Transverse colon (tissue), 4 donors: ENCODE data around the gene TTYH1. TPM values are rescaled to one million over a fixed set of nuclear protein-coding genes. Genes with fewer than 3 reads are reported as not detected.

Experiments used
- DNase-seq: peaks from one replicate; pipeline ENCODE4 v3.0.0-alpha.2; 2019
- H3K27ac ChIP-seq, 4 donors: fragments of 200-600 bp; sonication (generic); 2 replicates each; pipeline ENCODE4 v1.5.1; 2016 to 2018; ENCODE audit warnings: inconsistent platforms in 4 of 4
- H3K27me3 ChIP-seq: fragments of 200-600 bp; sonication (generic); 2 replicates; pipeline ENCODE4 v1.5.1; 2017; ENCODE audit warnings: inconsistent platforms
- H3K36me3 ChIP-seq, 4 donors: fragments of 200-600 bp; sonication (generic); 2 replicates each; pipeline ENCODE4 v1.5.1; 2017 to 2019; ENCODE audit warnings: inconsistent platforms in 4 of 4
- H3K4me1 ChIP-seq, 4 donors: fragments of 200-600 bp; sonication (generic); 2 replicates each; pipeline ENCODE4 v1.5.1; 2017 to 2020; ENCODE audit warnings: inconsistent platforms in 4 of 4
- H3K4me3 ChIP-seq, 4 donors: fragments of 200-600 bp; sonication (generic); 1 replicate in 1 of 4; 2 replicates in 3 of 4; pipeline versions ENCODE4 v1.5.1 to v1.6.1; 2017 to 2019; ENCODE audit warnings: inconsistent platforms in 4 of 4
- H3K9me3 ChIP-seq, 2 donors: fragments of 200-600 bp; sonication (generic); 2 replicates each; pipeline ENCODE4 v1.5.1; 2017 to 2019; ENCODE audit warnings: inconsistent platforms in 2 of 2
- EP300 ChIP-seq: sonication (generic); formaldehyde crosslinking; IDR thresholded peaks from one replicate; pipeline ENCODE4 v1.6.1; 2017; ENCODE audit warnings: antibody characterized with exemption, low read depth
- POLR2A ChIP-seq: fragments of 450-650 bp; IDR thresholded peaks from one replicate; pipeline ENCODE4 v1.6.1; 2016; ENCODE audit warnings: antibody characterized with exemption, mild to moderate bottlenecking, moderate library complexity
- POLR2AphosphoS5 ChIP-seq, 3 donors: sonication (generic); formaldehyde crosslinking; IDR thresholded peaks; one replicate each; pipeline ENCODE4 v1.6.1; 2016; ENCODE audit warnings: antibody characterized with exemption in 3 of 3
- WGBS, 2 donors: methylation state at CpG; one replicate each; pipeline ENCODE4 v1.1.5; 2018; ENCODE audit warnings: low coverage in 1 of 2; 5-methylcytosine and 5-hydroxymethylcytosine counted together
- in situ Hi-C, 4 donors: fragments of 200-750 bp; cut with MboI; loops; one replicate each; pipeline versions ENCODE4 v1.15.0 to v1.15.1; 2017; ENCODE audit warnings: low sequenced_read_pairs in 3 of 4, low pct_ligation_motif_present in 1 of 4, low pct_unique_long_range_greater_than_20kb in 1 of 4
- intact Hi-C: fragments of 100-400 bp; cut with DNase I; formaldehyde crosslinking; loops from one replicate; pipeline ENCODE4 v1.15.1; 2023; ENCODE audit warnings: low total_unique reads
- total RNA-seq, 4 donors: library from RNA; depleted of rRNA; stranded (reverse); fragments of >200 nt; gene quantifications; one replicate each; pipeline ENCODE4 v1.1.0, GENCODE V29; 2016
- TF ChIP-seq, protein P1 (sequence below), 5 experiments: fragments of 200-600 bp in 3 of 5; fragments of 450-650 bp in 2 of 5; sonication (generic) in 3 of 5; IDR thresholded peaks; 1 replicate in 2 of 5; 2 replicates in 3 of 5; pipeline ENCODE4 v1.5.1; 2016 to 2017; ENCODE audit warnings: antibody characterized with exemption in 5 of 5, inconsistent platforms in 3 of 5, mild to moderate bottlenecking in 2 of 5, moderate library complexity in 1 of 5

The TTYH1 gene
- total RNA-seq, 4 donors from 2014 or later = 1.1 to 7.5 (median 3.0) TPM

DNA sequence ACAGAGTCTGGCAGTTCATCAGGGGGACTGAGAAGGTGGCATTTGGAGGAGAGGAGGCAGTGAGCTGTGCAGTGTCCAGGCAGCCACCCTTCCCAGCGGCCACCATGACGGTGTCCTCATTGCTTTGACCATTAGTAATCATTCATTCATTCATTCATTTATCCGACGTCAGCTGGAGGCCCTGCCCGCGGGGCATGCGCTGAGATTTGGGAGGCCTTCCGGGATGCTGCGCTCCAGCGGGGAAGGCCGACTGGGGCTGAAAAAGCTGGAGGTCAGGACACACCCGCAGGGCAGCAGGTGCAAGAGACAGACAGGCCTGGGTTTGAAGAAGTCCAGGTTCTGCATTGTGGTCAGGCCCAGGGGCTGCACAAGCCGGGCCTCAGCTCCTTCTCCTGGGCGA, 8.9 kb downstream of the TTYH1 start:
- Histone ChIP-seq H3K27ac (no peak overlapping the region), H3K36me3 (no peaks in the 10 kb centered on the region), H3K27me3 (peaks cover 62% of the 10 kb centered on the region), H3K9me3 (no peaks in the 10 kb centered on the region), H3K4me1 (peaks cover 0 to 5% (median 0%) of the 10 kb centered on the region in 4 donors), H3K4me3 (no peak overlapping the region)
- TF ChIP-seq, protein P1, sequence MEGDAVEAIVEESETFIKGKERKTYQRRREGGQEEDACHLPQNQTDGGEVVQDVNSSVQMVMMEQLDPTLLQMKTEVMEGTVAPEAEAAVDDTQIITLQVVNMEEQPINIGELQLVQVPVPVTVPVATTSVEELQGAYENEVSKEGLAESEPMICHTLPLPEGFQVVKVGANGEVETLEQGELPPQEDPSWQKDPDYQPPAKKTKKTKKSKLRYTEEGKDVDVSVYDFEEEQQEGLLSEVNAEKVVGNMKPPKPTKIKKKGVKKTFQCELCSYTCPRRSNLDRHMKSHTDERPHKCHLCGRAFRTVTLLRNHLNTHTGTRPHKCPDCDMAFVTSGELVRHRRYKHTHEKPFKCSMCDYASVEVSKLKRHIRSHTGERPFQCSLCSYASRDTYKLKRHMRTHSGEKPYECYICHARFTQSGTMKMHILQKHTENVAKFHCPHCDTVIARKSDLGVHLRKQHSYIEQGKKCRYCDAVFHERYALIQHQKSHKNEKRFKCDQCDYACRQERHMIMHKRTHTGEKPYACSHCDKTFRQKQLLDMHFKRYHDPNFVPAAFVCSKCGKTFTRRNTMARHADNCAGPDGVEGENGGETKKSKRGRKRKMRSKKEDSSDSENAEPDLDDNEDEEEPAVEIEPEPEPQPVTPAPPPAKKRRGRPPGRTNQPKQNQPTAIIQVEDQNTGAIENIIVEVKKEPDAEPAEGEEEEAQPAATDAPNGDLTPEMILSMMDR (IDR thresholded peaks at IDR 0.05) = no peak
- TF ChIP-seq POLR2A (no peak), EP300 (no peak), POLR2AphosphoS5 (IDR thresholded peaks at IDR 0.05) (no peak)
- intact Hi-C loops (no loop called here), in situ Hi-C loops (no loop called here)
- no peak for DNase-seq
- 86% methylated on average over 14 of the region's 14 CpGs; no CpG with 5 or more reads in 1 of the 2 donors for WGBS, 2 donors

DNA sequence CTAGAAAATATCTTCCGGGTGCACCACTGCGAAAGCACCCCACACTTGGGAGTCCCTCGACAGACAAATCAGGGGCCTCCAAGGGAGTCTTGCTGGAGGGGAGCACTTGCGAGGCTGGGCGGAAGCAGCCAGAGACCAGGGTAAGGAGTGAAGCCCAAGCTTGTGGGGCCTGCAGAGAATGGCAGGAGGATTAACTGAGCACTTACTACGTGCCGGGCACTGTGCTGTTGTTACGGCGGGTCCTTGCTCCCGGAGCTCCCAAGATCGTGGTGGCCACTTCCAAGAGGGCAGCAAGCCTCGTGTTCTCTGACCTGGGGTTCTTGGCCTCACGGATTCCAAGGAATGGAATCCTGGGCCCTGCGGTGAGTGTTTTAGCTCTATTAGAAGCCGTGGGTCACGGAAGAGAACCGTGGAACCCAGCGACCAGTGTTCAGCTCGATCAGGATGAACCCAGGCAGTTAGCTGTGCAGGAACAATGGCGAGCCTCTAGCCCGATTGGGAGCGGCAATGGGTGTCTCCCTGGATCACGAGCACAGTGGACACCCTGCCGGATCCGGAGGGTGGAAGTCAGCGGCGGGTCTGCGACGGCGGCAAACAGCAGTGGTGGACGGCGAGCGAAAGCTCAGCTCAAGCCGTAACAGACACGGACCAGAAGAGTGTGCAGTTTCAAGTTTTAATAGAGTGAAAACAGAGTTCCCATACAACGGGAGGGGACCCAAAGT, 9.6 kb downstream of the TTYH1 start:
- 77 to 89% methylated on average over 6 to 36 of the region's 36 CpGs for WGBS, 2 donors
- Histone ChIP-seq H3K27me3 (peaks cover 62% of the 10 kb centered on the region), H3K9me3 (no peaks in the 10 kb centered on the region), H3K4me3 (no peak overlapping the region), H3K27ac (no peak overlapping the region), H3K36me3 (no peaks in the 10 kb centered on the region), H3K4me1 (peaks cover 0 to 5% (median 0%) of the 10 kb centered on the region in 4 donors)
- TF ChIP-seq, protein P1 (IDR thresholded peaks at IDR 0.05) = no peak
- TF ChIP-seq POLR2AphosphoS5 (IDR thresholded peaks at IDR 0.05) (no peak), EP300 (no peak), POLR2A (no peak)
- intact Hi-C loops (no loop called here), in situ Hi-C loops (no loop called here)
- no peak for DNase-seq

DNA sequence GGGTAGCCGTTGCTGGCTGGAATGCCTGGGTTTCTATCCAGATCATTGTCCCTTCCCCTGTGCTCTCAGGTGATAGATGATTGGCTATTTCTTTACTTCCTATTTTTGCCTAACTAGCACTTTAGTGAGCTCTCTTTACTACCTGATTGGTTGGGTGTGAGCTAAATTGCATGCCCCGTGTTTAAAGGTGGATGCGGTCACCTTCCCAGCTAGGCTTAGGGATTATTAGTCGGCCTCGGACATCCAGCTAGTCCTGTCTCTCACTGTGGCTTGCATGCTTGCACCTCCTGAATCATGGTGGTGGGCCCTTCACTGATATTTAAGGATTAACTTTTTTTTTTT, 10.1 kb downstream of the TTYH1 start:
- DNase-seq = no peak

DNA sequence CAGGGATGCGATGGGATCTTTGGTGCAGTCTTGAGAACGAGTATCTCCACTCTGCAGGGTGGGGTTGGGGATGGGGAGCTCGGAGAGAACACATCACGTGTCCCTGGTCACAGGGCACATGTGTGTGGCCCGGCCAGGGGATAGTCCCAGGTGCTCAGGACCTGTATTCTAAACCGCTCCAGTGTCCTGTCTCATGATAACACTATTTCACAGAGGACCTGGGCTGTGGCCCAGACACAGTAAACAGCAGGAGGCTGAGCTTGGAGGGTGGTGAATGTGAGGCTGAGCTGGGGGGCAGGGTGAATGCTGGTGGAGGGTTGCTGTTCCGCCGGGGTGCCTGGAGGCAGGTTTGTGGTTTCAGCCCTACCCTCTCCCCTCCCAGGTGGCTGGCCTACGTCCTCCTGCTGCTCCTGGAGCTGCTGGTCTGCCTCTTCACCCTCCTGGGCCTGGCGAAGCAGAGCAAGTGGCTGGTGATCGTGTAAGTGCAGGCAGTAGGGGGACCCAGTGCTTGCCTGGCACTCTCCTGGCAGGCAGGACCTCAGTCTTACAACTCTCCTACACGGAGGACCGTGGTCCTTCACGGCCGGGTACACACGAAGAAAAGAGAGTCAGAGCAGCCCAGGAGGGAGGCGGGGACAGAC, 11.1 kb downstream of the TTYH1 start:
- no peak overlapping the region for H3K27ac ChIP-seq
- intact Hi-C loops = no loop called here
- H3K9me3 ChIP-seq = no peaks in the 10 kb centered on the region
- H3K36me3 ChIP-seq = no peaks in the 10 kb centered on the region
- no peak for DNase-seq
- H3K4me1 ChIP-seq = peaks cover 5 to 15% (median 12%) of the 10 kb centered on the region in 4 donors
- H3K27me3 ChIP-seq = peaks cover 62% of the 10 kb centered on the region
- TF ChIP-seq EP300 = no peak
- TF ChIP-seq POLR2A = no peak
- no peak for TF ChIP-seq POLR2AphosphoS5 (IDR thresholded peaks at IDR 0.05)
- in situ Hi-C loops = no loop called here
- WGBS, 2 donors = 49% methylated on average over 17 of the region's 17 CpGs; no CpG with 5 or more reads in 1 of the 2 donors
- H3K4me3 ChIP-seq = no peak overlapping the region

More for the DNA sequence above, 10.1 kb downstream of the TTYH1 start:
- intact Hi-C loops = no loop called here
- H3K36me3 ChIP-seq = no peaks in the 10 kb centered on the region
- peaks cover 2 to 9% (median 3%) of the 10 kb centered on the region in 4 donors for H3K4me1 ChIP-seq
- no peaks in the 10 kb centered on the region for H3K9me3 ChIP-seq
- no peak for TF ChIP-seq EP300
- TF ChIP-seq POLR2A = no peak
- TF ChIP-seq POLR2AphosphoS5 (IDR thresholded peaks at IDR 0.05) = no peak
- TF ChIP-seq, protein P1 (IDR thresholded peaks at IDR 0.05) = no peak
- peaks cover 62% of the 10 kb centered on the region for H3K27me3 ChIP-seq
- no peak overlapping the region for H3K27ac ChIP-seq
- in situ Hi-C loops = no loop called here
- WGBS, 2 donors = 45 to 52% methylated on average over 5 of the region's 5 CpGs
- no peak overlapping the region for H3K4me3 ChIP-seq
